HFFc6 (cell line): ENCODE data around the gene DPP4. TPM values are rescaled to one million over a fixed set of nuclear protein-coding genes. Genes with fewer than 3 reads are reported as not detected.

Source experiments
- DNase-seq: peaks from one replicate; pipeline ENCODE4 v3.0.0-alpha.2; 2018
- H3K27ac Mint-ChIP-seq: 2 replicates; pipeline ENCODE4 v1.8.0; 2020; ENCODE audit warnings: mild to moderate bottlenecking, mixed read lengths
- H3K27me3 Mint-ChIP-seq: 2 replicates; pipeline ENCODE4 v1.8.0; 2021; ENCODE audit warnings: mild to moderate bottlenecking, moderate library complexity, mixed read lengths; ENCODE audit not compliant: insufficient read depth
- H3K36me3 Mint-ChIP-seq: 2 replicates; pipeline ENCODE4 v1.8.0; 2021; ENCODE audit warnings: low read depth, mixed read lengths
- H3K4me1 Mint-ChIP-seq: 2 replicates; pipeline ENCODE4 v1.8.0; 2020; ENCODE audit warnings: low read depth, mixed read lengths
- H3K4me3 Mint-ChIP-seq: 2 replicates; pipeline ENCODE4 v1.8.0; 2020; ENCODE audit warnings: mild to moderate bottlenecking, moderate library complexity, mixed read lengths
- H3K9me3 Mint-ChIP-seq: 2 replicates; pipeline ENCODE4 v1.8.0; 2020; ENCODE audit warnings: mild to moderate bottlenecking, mixed read lengths
- total RNA-seq, 6 experiments: library from RNA; stranded (reverse); fragmentation: NEBNext Ultra II Directional; extraction: Animal tissue kit (Norgen Biotek cat#: 25700); gene quantifications; 2 replicates in 1 of 6; 3 replicates in 5 of 6; pipeline ENCODE4 v1.2.3, GENCODE V29; 2021
- TF ChIP-seq, protein P1 (sequence below): fragments of 200-600 bp; sonication (generic); IDR thresholded peaks from 2 replicates; pipeline ENCODE4 v1.5.0; 2021; ENCODE audit warnings: antibody characterized with exemption, mild to moderate bottlenecking

Gene DPP4
- total RNA-seq, 6 experiments from 2014 or later: 30.7 to 44.1 (median 36.4) TPM

DNA sequence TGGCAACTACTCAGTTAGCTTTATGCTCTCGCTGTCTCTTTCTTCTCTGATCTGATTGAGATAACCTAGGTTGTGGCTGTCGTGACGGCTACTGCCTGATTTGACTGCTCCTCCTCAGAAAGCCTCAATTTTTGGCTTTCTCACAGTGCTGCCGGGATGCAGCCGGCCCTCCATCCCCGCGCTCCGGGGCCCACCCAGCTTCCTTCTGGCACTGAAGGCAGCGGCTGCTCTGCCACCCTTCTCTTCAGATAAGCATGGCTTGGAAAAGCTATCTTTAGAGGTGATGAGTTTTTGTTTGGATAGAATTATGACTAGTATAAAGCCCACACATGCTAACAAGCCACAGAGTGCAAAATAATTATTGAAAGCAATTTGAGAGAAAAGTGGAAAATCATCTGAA, 102.5 kb downstream of the DPP4 start:
- no peaks in the 10 kb centered on the region for H3K9me3 Mint-ChIP-seq
- TF ChIP-seq, protein P1, sequence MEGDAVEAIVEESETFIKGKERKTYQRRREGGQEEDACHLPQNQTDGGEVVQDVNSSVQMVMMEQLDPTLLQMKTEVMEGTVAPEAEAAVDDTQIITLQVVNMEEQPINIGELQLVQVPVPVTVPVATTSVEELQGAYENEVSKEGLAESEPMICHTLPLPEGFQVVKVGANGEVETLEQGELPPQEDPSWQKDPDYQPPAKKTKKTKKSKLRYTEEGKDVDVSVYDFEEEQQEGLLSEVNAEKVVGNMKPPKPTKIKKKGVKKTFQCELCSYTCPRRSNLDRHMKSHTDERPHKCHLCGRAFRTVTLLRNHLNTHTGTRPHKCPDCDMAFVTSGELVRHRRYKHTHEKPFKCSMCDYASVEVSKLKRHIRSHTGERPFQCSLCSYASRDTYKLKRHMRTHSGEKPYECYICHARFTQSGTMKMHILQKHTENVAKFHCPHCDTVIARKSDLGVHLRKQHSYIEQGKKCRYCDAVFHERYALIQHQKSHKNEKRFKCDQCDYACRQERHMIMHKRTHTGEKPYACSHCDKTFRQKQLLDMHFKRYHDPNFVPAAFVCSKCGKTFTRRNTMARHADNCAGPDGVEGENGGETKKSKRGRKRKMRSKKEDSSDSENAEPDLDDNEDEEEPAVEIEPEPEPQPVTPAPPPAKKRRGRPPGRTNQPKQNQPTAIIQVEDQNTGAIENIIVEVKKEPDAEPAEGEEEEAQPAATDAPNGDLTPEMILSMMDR: no peak
- peaks cover 15% of the 10 kb centered on the region; the same call in 1 of the 2 replicates for H3K4me1 Mint-ChIP-seq
- no peak overlapping the region for H3K27ac Mint-ChIP-seq
- no peak overlapping the region for H3K4me3 Mint-ChIP-seq
- no peaks in the 10 kb centered on the region for H3K36me3 Mint-ChIP-seq
- DNase-seq: no peak
- H3K27me3 Mint-ChIP-seq: no peaks in the 10 kb centered on the region; the same call in 1 of the 2 replicates

DNA sequence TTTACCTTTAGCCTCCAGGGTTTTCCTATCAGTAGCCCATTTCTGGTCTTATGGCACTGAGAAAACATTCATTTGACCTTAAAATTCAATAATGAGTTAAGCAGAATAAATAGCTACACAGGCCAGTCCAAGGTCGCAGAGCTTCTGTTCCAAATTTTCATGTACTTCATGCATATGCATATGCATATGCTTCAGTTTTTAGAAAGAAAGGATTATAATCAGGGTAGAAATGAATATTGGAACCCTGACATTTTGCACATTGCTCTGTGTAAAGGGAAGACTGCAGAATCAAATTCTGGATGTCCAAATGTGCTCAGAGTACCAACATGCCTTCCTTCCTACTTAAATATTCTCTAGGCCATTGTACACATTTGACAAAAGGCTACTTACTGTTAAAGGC, 104.9 kb downstream of the DPP4 start:
- DNase-seq: no peak
- Mint-ChIP-seq H3K27ac (no peak overlapping the region), H3K9me3 (no peaks in the 10 kb centered on the region), H3K27me3 (no peaks in the 10 kb centered on the region; the same call in 1 of the 2 replicates), H3K4me1 (no peaks in the 10 kb centered on the region), H3K4me3 (no peak overlapping the region), H3K36me3 (no peaks in the 10 kb centered on the region)
- TF ChIP-seq, protein P1: no peak

DNA sequence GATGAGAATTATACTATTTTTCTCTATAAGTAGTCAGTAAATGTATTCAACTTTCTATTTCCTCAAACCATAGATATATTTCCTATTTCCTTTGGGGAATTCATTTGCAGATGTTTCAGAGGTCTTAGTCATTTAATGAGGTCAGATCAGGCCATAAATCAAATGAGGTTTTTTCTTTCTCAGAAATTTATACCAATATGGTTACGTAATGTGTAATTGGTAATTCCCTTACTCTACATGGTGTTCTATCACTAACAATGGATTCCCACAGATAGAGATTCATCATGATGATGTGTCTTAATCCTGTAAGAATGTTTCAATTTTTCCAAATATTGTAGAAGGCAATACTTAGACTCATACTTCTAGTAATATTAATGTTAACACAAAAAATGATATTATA, 108.0 kb downstream of the DPP4 start:
- Mint-ChIP-seq H3K27ac (no peak overlapping the region), H3K27me3 (0 out of 2 replicates have a peak, but pooled peaks cover 1% of the 10 kb centered on the region), H3K36me3 (no peaks in the 10 kb centered on the region), H3K4me3 (no peak overlapping the region), H3K9me3 (no peaks in the 10 kb centered on the region), H3K4me1 (no peaks in the 10 kb centered on the region)
- no peak for DNase-seq
- TF ChIP-seq, protein P1: no peak

DNA sequence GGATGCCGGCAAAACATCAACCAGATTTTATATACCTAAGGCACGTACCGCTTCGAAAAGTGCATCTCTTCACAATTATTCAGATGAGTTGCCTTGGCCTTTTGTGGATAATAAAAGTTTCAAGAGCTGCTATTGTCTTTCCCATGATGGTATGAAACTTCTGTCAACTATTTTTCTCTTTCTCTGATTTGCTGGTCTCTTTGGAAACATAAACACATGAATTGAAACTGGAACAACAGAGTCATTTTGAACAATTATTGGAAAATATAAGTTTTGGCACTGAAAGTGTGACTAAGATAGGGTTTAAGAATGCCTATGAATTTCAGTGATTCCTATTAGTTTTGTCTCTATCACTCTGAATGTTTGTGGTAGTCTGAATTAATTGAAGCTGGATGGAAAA, 109.9 kb downstream of the DPP4 start:
- no peak for DNase-seq
- Mint-ChIP-seq H3K27ac (no peak overlapping the region), H3K4me1 (no peaks in the 10 kb centered on the region), H3K4me3 (no peak overlapping the region), H3K36me3 (no peaks in the 10 kb centered on the region), H3K27me3 (peaks cover 5% of the 10 kb centered on the region; the same call in 1 of the 2 replicates), H3K9me3 (no peaks in the 10 kb centered on the region)
- TF ChIP-seq, protein P1: no peak

DNA sequence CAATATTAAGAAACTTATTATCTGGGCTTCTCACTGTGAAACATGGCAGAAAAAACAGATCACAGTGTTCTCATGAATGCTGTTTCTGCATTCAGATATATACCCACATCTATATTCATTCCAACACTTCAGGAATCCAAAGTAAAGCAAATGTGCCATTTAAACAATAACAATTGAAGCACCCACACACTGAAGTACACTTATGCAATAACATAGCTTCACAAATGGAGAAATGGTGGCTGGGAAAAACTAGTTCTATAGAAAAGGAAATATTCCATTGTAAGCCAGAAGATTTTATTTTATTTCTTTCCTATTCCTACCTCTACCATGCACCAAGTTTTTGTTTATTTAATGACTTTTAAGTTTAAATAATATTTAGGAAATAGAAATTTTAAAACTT, 111.9 kb downstream of the DPP4 start:
- no peaks in the 10 kb centered on the region for H3K9me3 Mint-ChIP-seq
- peaks cover 5% of the 10 kb centered on the region; the same call in 1 of the 2 replicates for H3K27me3 Mint-ChIP-seq
- H3K27ac Mint-ChIP-seq: no peak overlapping the region
- H3K36me3 Mint-ChIP-seq: no peaks in the 10 kb centered on the region
- TF ChIP-seq, protein P1: no peak
- DNase-seq: no peak
- no peak overlapping the region for H3K4me3 Mint-ChIP-seq
- no peaks in the 10 kb centered on the region for H3K4me1 Mint-ChIP-seq

DNA sequence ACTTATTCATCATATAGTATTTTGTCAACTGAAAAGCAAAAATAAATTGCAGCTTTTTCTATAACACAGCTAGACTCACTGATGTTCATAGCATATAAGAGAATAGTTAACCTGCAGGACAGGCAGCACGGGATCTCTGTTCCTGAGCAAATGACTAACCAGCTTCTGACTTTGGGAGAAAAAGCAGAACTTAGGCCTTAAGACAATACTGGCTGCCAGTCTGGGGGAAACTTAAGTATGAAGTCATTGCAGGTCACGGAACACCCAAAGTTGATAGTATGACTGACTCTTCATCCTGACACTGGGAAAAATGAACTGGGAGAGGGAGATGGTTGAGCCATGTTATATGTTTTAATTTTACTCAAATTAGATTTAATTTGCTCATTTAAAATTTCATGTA, 113.0 kb downstream of the DPP4 start:
- no peak for DNase-seq
- no peaks in the 10 kb centered on the region for H3K4me1 Mint-ChIP-seq
- no peaks in the 10 kb centered on the region for H3K36me3 Mint-ChIP-seq
- H3K9me3 Mint-ChIP-seq: no peaks in the 10 kb centered on the region
- no peak overlapping the region for H3K27ac Mint-ChIP-seq
- H3K27me3 Mint-ChIP-seq: peaks cover 9% of the 10 kb centered on the region
- TF ChIP-seq, protein P1: no peak
- no peak overlapping the region for H3K4me3 Mint-ChIP-seq
